Transverse colon (tissue), 4 donors: ENCODE data around the gene RLN1.
"Not testable (repeated sequence)": the region's sequence is repeated elsewhere in the genome, so short reads cannot be mapped to it uniquely, and the experiment has no call there.

Experiments
- EP300 ChIP-seq: sonication (generic); formaldehyde crosslinking; IDR thresholded peaks from one replicate; pipeline ENCODE4 v1.6.1; 2017; ENCODE audit warnings: antibody characterized with exemption, low read depth
- POLR2A ChIP-seq: fragments of 450-650 bp; IDR thresholded peaks from one replicate; pipeline ENCODE4 v1.6.1; 2016; ENCODE audit warnings: antibody characterized with exemption, mild to moderate bottlenecking, moderate library complexity
- POLR2AphosphoS5 ChIP-seq, 3 donors: sonication (generic); formaldehyde crosslinking; IDR thresholded peaks; one replicate each; pipeline ENCODE4 v1.6.1; 2016; ENCODE audit warnings: antibody characterized with exemption in 3 of 3
- TF ChIP-seq, protein P1 (sequence below), 5 experiments: fragments of 200-600 bp in 3 of 5; fragments of 450-650 bp in 2 of 5; sonication (generic) in 3 of 5; IDR thresholded peaks; 1 replicate in 2 of 5; 2 replicates in 3 of 5; pipeline ENCODE4 v1.5.1; 2016 to 2017; ENCODE audit warnings: antibody characterized with exemption in 5 of 5, inconsistent platforms in 3 of 5, mild to moderate bottlenecking in 2 of 5, moderate library complexity in 1 of 5

DNA sequence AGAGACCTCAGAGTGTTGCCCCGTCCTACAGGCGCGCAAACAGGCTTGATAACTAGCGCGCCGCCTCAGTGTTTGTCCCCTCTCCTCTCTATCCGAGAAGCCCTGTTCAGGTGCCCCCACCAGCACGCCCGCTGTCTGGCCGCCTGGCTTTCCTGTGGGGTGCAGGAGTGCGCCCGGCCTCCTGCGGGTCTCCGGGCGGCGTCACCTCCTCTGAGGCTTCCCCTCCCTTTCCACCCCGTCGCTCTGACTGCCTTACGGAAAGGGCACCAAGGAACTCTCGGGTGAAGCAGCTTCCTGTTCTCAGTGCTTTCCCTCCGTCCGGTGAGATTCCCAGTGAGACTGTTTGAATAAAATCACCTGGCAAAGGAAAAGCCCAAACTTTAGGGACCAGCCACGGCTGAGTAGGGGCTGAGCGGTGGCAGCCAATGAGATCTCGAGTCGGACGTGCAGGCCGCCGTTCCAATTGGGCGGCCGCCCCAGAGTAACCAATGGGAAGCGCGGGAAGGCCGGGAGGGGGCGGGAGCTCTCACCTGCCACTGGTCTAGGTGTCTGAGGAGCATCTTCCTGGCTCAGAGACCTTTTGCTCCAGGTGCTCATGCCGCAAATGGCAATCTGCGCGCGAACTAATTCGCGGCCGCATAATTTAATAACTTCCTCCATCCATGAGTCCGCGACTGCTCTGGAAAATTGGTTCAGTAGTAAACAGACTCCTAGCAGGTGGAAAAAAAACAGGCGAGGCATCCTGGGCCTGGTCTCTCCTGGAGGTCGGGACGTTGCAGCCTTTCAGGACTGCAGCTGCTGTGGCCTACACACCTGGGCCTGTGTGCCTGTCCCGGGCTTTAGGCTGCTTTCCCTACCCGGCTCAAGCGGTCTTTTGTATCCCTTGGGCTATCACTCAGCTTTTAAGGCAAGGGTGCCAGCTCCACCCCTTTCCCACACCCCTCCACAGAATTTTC, 35.6 kb downstream of the RLN1 start, which contains the start of gene RLN2:
- TF ChIP-seq, protein P1, sequence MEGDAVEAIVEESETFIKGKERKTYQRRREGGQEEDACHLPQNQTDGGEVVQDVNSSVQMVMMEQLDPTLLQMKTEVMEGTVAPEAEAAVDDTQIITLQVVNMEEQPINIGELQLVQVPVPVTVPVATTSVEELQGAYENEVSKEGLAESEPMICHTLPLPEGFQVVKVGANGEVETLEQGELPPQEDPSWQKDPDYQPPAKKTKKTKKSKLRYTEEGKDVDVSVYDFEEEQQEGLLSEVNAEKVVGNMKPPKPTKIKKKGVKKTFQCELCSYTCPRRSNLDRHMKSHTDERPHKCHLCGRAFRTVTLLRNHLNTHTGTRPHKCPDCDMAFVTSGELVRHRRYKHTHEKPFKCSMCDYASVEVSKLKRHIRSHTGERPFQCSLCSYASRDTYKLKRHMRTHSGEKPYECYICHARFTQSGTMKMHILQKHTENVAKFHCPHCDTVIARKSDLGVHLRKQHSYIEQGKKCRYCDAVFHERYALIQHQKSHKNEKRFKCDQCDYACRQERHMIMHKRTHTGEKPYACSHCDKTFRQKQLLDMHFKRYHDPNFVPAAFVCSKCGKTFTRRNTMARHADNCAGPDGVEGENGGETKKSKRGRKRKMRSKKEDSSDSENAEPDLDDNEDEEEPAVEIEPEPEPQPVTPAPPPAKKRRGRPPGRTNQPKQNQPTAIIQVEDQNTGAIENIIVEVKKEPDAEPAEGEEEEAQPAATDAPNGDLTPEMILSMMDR (IDR thresholded peaks at IDR 0.05), result not testable (repeated sequence)
- not testable (repeated sequence) for TF ChIP-seq POLR2AphosphoS5 (IDR thresholded peaks at IDR 0.05); POLR2A; EP300
